Measurements from ENCODE around the gene EPB41L1.

Gene EPB41L1

DNA sequence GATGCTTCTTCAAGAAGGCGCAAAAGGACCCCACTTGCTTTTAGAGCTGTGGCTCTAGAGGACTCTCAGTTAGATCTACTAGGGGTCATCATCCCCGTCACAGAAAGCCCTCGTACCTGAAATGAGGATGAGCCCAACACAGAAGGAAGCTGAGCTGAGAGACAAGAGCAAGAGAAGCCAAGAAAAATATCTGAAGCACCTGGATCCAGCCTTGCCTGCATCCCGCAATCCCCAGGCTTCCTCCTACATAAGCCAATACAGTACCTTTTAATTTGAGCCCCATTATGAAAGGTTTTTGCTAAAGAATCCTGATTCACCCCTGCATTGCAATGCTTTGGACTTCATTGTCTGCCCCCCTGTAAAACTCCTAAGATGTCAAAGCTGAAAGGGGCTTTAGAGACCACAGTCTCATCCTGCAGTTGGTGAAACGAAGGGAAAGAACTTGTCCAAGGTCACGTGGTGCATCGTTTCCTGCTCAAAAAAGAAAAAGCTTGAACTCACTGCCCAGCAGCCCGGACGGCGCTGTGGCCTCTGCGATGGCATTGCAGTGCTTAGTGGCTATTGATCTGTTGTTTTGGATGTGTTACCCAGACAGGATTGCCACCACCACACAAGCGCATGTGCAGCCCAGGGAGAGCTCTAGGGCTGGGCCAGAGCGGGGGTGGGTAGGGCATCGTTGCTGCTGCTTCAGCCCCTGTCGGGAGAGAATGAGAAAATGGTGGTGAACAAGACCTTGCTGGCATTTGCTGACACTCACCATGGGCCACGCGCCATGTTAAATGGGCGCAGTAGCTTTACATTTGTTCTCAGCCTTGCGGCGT, 110.1 kb downstream of the EPB41L1 start:
- DNase-seq: no peak

DNA sequence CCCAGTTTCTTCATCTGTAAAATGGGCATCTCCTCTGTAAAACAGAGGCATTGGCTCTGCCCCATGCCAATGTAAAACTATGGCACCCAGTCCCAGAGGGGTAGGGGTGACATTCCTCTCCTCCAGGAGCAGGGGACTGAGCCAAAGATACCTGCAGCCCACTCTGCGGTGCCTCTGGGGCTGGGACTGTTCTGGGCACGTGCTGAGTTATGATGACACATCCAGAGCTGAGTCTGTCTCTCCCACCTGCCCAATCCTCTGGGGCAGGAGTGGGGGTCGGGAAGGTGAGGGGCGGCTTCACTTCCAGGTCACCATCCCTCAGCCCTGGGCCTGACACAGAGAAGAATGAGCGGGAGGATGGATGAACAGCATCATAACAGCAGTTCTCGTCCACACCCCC, 111.6 kb downstream of the EPB41L1 start:
- no peak for DNase-seq

GRCh38 chr20:36267605-36268381, 113.3 kb downstream of the EPB41L1 start:
- no peak for DNase-seq

- DNase-seq: no peak
Measured at GRCh38 chr20:36268440-36269342, 114.2 kb downstream of the EPB41L1 start.

GRCh38 chr20:36269507-36269906, 115.0 kb downstream of the EPB41L1 start:
- DNase-seq: no peak

DNA sequence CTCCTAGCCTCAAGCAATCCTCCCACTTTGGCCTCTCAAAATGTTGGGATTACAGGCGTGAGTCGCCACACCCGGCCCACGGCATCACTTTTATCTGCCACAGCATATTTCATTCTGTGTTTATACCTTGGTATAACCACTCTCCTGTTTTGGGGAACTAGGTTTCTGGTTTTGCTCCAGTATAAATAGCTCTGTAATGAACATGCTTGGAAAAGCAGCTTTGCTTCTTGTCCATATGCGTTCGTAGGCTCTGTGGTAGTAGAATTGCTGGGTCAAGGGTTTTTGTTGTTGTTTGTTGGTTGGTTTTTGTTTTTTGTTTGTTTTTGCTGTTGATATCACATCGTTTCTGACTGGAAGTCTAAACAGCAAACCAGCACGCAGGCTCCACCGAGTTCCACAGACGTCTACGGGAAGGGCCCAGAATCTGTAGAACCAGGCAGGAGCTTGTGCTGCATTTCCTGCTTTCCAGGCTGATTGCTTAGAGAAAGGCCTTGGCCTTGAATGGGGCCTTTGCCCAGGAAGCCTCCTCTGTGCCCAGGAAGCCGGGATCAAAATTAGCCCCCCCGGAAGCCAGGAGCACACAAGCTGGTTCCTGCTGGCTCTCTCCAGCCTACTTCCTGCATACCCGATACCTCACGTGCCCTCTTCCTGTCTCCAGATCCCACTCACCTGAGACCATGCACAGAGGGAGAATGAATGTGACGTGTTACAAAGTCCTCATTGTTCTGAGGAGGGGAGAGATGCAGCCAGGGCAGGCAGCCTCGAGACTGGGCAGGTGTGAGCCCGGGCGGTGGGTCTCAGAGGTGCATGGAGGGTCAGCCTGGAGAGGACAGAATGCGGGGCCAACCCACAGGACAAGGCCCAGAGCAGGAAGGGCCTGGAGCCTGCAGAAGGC, 116.5 kb downstream of the EPB41L1 start:
- DNase-seq: no peak

DNA sequence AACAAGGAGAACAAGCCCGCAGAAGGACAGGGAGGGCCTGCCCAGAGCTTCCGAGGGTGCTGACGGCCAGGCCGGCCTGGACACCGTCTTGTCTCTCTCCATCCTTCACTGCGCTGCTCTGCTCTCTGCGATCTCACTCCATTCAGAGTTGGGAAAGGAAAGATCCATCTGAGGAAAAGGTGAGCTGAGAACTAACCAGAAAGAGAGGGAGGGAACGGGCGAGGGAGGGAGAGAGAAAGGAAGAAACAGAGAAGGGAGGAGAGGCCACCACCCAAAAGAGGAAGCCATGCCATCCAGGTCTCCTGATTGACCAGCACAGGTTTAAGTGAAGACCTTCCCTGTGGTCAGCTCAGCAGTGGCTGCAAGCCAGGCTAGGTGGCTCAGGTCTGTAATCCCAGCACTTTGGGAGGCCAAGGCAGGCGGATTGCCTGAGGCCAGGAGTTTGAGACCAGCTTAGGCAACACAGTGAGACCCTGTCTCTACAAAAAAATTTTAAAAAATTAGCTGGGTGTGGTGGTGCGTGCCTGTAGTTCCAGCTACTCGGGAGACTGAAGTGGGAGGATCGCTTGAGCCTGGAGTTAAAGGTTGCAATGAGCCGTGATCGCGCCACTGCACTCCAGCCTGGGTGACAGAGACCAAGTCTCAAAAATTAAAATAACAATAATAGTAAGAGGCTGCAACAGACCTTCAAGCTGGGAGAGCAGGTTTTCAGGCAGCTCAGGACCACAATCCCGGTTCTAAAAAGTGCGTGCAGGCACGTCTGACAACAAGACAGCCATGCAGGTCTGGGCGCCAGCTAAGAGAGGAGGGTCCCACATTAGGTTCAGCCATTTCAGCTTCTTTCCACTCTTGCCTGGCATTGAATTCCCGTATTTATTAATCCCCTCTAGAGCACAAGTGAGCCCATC, 117.4 kb downstream of the EPB41L1 start:
- no peak for DNase-seq

GRCh38 chr20:36272547-36273220, 118.1 kb downstream of the EPB41L1 start:
- DNase-seq: no peak

GRCh38 chr20:36273414-36274180, 119.1 kb downstream of the EPB41L1 start:
- DNase-seq: no peak

DNA sequence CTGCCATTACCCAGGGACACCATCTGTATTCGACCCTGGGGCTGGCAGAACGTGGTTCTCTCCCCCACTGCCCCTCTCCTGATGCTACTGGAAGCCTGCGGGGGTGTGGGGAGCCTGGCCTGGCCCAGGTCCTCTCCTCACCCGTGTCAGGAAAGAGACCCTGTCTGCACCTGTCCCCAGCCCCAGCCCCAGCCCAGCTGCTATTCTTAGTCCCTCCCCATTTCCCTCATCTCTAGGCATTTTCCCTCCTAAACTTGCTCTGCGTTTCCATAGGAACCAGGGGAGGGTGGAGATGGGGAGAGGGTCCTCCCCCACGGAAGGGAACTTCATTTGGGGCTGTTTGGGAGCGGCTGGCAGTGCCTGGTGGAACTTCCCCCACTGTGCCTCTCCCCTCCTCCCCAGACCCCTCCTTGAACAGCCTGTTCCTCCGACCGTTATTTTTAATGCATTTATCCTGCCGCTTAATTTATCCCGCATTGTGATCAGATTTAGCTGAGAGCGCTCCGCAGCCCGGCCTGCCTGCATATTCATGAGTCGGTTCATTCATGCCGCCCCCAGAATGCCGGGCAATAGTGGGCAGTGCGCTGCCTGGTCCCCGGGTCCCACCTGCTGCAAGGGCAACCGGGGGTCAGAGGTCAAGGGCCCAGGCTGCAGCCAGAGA, 119.8 kb downstream of the EPB41L1 start:
- DNase-seq: no peak

DNA sequence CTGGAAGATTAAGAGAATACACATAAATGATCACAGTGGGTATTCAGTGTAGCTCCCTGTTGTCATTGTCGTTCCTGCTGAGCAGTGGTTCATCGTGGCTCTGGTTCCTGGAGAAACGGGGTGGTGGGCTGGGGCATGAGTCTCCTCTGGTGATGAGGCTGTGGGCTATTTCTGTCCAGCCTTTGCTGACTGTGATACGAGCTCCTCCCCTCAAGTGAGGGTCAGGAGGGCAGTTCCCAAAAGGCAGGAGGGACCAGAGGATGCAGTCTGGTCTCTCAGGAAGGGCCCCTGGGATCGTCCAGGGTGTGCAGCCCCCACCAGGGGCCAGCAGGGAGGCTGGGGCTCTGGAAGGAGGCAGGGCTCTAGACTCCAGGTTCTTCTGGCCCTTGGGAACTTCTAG, 120.5 kb downstream of the EPB41L1 start:
- DNase-seq: no peak

- DNase-seq: no peak
Measured at GRCh38 chr20:36275441-36276189, 121.1 kb downstream of the EPB41L1 start.

- DNase-seq: no peak
Measured at GRCh38 chr20:36277546-36277945, 123.0 kb downstream of the EPB41L1 start.

- no peak for DNase-seq
Measured at GRCh38 chr20:36279362-36279761, 124.8 kb downstream of the EPB41L1 start.

GRCh38 chr20:36279776-36280175, 125.2 kb downstream of the EPB41L1 start:
- DNase-seq: no peak

DNA sequence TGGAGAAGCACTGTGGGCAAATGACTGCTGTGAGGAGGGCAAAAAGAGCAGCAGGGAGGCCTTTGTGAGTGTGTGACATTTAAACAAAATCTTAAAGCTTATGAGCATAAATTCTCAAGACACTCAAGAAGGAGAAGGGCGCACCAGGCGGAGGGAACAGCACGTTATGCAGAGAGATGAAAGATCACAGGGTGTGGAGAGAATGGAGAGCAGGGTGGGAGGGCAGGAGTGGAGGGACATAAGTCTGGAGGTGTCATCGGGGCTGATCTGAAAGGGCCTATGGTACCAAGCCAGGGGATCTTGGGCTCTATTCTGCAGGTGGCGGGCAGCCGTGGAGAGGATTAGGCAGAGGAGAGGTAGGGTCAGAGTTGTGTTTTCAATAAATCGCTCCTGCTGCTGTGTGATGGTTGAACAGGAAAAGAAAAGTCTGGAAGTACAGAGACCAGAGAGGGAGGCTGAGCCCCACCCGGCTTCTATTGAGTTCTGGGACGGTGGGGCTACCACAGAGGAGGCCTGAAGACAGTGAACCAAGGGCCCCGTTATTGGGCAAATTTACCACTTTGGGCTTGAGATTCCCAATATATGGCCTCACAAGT, 127.3 kb downstream of the EPB41L1 start:
- DNase-seq: no peak

All from NCI-H2081 (cell line).